IMR-90 (cell line): ENCODE results near the gene CTDP1.

Source experiments
- CTCF ChIP-seq: conservative IDR thresholded peaks from 2 replicates; pipeline ENCODE4 v1.5.1; 2012; ENCODE audit warnings: mild to moderate bottlenecking, low read depth, low read length, improper control_type of control experiment
- MXI1 ChIP-seq: IDR thresholded peaks from 2 replicates; pipeline ENCODE4 v1.6.1; 2012; ENCODE audit warnings: low read depth, mild to moderate bottlenecking, low read length, moderate library complexity, borderline replicate concordance
- POLR2A ChIP-seq: IDR thresholded peaks from 2 replicates; pipeline ENCODE4 v1.6.1; 2012; ENCODE audit warnings: mild to moderate bottlenecking, low read depth, low read length
- RAD21 ChIP-seq: IDR thresholded peaks from 2 replicates; pipeline ENCODE4 v1.6.1; 2012; ENCODE audit warnings: low read length, improper control_type of control experiment

GRCh38 chr18:79786786-79787526 is 107.4 kb downstream of the CTDP1 start:
- no peak for TF ChIP-seq CTCF
- TF ChIP-seq RAD21: no peak
- TF ChIP-seq POLR2A: no peak
- no peak for TF ChIP-seq MXI1
